ENCODE measurements around the gene LTBP2. TPM values are rescaled to one million over a fixed set of nuclear protein-coding genes. Genes with fewer than 3 reads are reported as not detected.

The LTBP2 gene
- total and polyA plus RNA-seq, 3 experiments from 2014 or later, result 0.24 to 0.83 (median 0.42) TPM

- Mint-ChIP-seq H3K9me3 (no peaks in the 10 kb centered on the region), H3K4me1 (no peaks in the 10 kb centered on the region), H3K27me3 (peaks cover 3 to 9% of the 10 kb centered on the region in 2 donors), H3K36me3 (peaks cover 0 to 1% (median 0%) of the 10 kb centered on the region in 3 donors), H3K4me3 (no peak overlapping the region), H3K27ac (no peak overlapping the region)
- Histone ChIP-seq H3K4me3 (ENCODE audit: low read length) (no peak overlapping the region), H3K27me3 (ENCODE audit: insufficient read depth, low read length, poor library complexity, severe bottlenecking) (no peaks in the 10 kb centered on the region), H3K9me3 (ENCODE audit: low read length) (no peaks in the 10 kb centered on the region), H3K36me3 (ENCODE audit: insufficient read depth, low read length) (no peaks in the 10 kb centered on the region), H3K4me1 (ENCODE audit: insufficient read depth, low read length) (no peaks in the 10 kb centered on the region), H3K27ac (ENCODE audit: low read depth, low read length) (no peak overlapping the region)
- no peak for DNase-seq
- POLR2A ChIA-PET, result no interaction called here
- CTCF ChIA-PET, result interaction anchor here (1.3 kb wide), 1 partner anchor 15 kb away, joined by 3 read pairs; no protein-coding TSS in a partner anchor
These were observed 18.6 kb downstream of the LTBP2 start for GRCh38 chr14:74593241-74593953.

GRCh38 chr14:74592476-74593201 lies 19.4 kb downstream of the LTBP2 start:
- Mint-ChIP-seq H3K27me3 (peaks cover 3 to 10% of the 10 kb centered on the region in 2 donors), H3K36me3 (peaks cover 0 to 1% (median 0%) of the 10 kb centered on the region in 3 donors), H3K4me3 (no peak overlapping the region), H3K4me1 (no peaks in the 10 kb centered on the region), H3K27ac (peak overlapping the region in 1 of 8 donors; percentile 68), H3K9me3 (no peaks in the 10 kb centered on the region)
- ChIA-PET POLR2A (no interaction called here), CTCF (no interaction called here)
- Histone ChIP-seq H3K36me3 (ENCODE audit: insufficient read depth, low read length) (no peaks in the 10 kb centered on the region), H3K27me3 (ENCODE audit: insufficient read depth, low read length, poor library complexity, severe bottlenecking) (no peaks in the 10 kb centered on the region), H3K9me3 (ENCODE audit: low read length) (no peaks in the 10 kb centered on the region), H3K4me1 (ENCODE audit: insufficient read depth, low read length) (no peaks in the 10 kb centered on the region), H3K27ac (ENCODE audit: low read depth, low read length) (no peak overlapping the region), H3K4me3 (ENCODE audit: low read length) (no peak overlapping the region)
- no peak for DNase-seq

DNA sequence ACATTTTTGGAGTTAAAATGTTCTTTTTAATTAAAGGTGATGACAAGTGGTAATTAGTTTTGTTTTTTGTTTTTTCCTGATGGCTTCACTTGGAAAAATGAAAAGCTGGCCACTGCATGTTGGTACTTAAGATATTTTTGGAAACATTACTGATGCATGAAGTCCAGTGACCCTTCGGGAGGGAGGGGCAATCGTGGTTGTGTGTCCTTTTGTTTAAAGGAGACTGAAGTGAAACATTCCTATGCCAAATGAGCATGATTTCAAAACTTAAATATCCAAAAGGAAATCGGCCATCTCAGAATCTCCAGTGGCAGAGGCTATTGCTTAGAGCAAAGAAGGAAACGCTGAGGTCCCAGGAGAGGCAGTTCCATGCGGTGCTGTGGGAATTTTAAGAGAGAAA lies 20.1 kb downstream of the LTBP2 start:
- POLR2A ChIA-PET, result no interaction called here
- no peaks in the 10 kb centered on the region for H3K9me3 ChIP-seq (ENCODE audit: low read length)
- Mint-ChIP-seq H3K27me3 (peaks cover 3 to 9% of the 10 kb centered on the region in 2 donors), H3K36me3 (peaks cover 0 to 1% (median 0%) of the 10 kb centered on the region in 3 donors), H3K9me3 (no peaks in the 10 kb centered on the region), H3K27ac (peak overlapping the region in 1 of 8 donors; percentile 32), H3K4me3 (no peak overlapping the region), H3K4me1 (no peaks in the 10 kb centered on the region)
- no peaks in the 10 kb centered on the region for H3K4me1 ChIP-seq (ENCODE audit: insufficient read depth, low read length)
- CTCF ChIA-PET, result no interaction called here
- H3K27me3 ChIP-seq (ENCODE audit: insufficient read depth, low read length, poor library complexity, severe bottlenecking), result no peaks in the 10 kb centered on the region
- H3K4me3 ChIP-seq (ENCODE audit: low read length), result no peak overlapping the region
- H3K27ac ChIP-seq (ENCODE audit: low read depth, low read length), result no peak overlapping the region
- H3K36me3 ChIP-seq (ENCODE audit: insufficient read depth, low read length), result no peaks in the 10 kb centered on the region
- no peak for DNase-seq

DNA sequence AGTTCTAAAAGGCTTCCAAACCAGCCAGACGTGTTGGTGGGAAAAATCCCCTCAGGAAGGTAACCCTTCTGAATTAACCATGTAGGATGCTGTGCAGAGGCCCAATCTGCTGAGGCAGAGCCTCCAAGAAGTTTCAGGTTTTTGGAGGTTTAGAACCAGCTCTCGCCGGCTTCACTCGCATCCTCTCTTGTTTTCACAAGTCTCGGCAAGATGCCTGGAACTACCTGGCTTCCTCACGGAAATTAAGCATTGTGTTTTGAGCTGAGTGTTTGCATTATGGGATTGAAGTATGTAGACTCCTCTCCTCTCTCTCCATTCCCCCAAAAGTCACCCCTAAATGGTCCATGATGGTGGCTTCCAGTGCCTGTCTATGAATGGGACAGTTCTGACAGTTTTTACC lies 20.6 kb downstream of the LTBP2 start:
- H3K27ac Mint-ChIP-seq, result no peak overlapping the region
- DNase-seq, result no peak
- no peak overlapping the region for H3K27ac ChIP-seq (ENCODE audit: low read depth, low read length)
- ChIA-PET CTCF (interaction anchor here (1.2 kb wide), 1 partner anchor 17 kb away, joined by 6 read pairs; no protein-coding TSS in a partner anchor), POLR2A (no interaction called here)
- peaks cover 0 to 1% (median 0%) of the 10 kb centered on the region in 3 donors for H3K36me3 Mint-ChIP-seq
- H3K4me3 ChIP-seq (ENCODE audit: low read length), result no peak overlapping the region
- H3K9me3 Mint-ChIP-seq, result no peaks in the 10 kb centered on the region
- H3K4me3 Mint-ChIP-seq, result no peak overlapping the region
- no peaks in the 10 kb centered on the region for H3K4me1 Mint-ChIP-seq
- H3K27me3 Mint-ChIP-seq, result peaks cover 0 to 8% of the 10 kb centered on the region in 2 donors
- H3K36me3 ChIP-seq (ENCODE audit: insufficient read depth, low read length), result no peaks in the 10 kb centered on the region
- no peaks in the 10 kb centered on the region for H3K9me3 ChIP-seq (ENCODE audit: low read length)
- H3K27me3 ChIP-seq (ENCODE audit: insufficient read depth, low read length, poor library complexity, severe bottlenecking), result no peaks in the 10 kb centered on the region
- no peaks in the 10 kb centered on the region for H3K4me1 ChIP-seq (ENCODE audit: insufficient read depth, low read length)

GRCh38 chr14:74589291-74589879 lies 22.7 kb downstream of the LTBP2 start:
- ChIA-PET POLR2A (no interaction called here), CTCF (no interaction called here)
- peaks cover 0 to 11% of the 10 kb centered on the region in 2 donors for H3K27me3 Mint-ChIP-seq
- Histone ChIP-seq H3K27ac (ENCODE audit: low read depth, low read length) (no peak overlapping the region), H3K4me3 (ENCODE audit: low read length) (no peak overlapping the region), H3K9me3 (ENCODE audit: low read length) (no peaks in the 10 kb centered on the region), H3K27me3 (ENCODE audit: insufficient read depth, low read length, poor library complexity, severe bottlenecking) (no peaks in the 10 kb centered on the region), H3K4me1 (ENCODE audit: insufficient read depth, low read length) (no peaks in the 10 kb centered on the region), H3K36me3 (ENCODE audit: insufficient read depth, low read length) (no peaks in the 10 kb centered on the region)
- no peak for DNase-seq
- no peaks in the 10 kb centered on the region for H3K4me1 Mint-ChIP-seq
- no peak overlapping the region for H3K4me3 Mint-ChIP-seq
- H3K27ac Mint-ChIP-seq, result no peak overlapping the region
- H3K36me3 Mint-ChIP-seq, result peaks cover 0 to 1% (median 0%) of the 10 kb centered on the region in 3 donors
- no peaks in the 10 kb centered on the region for H3K9me3 Mint-ChIP-seq

DNA sequence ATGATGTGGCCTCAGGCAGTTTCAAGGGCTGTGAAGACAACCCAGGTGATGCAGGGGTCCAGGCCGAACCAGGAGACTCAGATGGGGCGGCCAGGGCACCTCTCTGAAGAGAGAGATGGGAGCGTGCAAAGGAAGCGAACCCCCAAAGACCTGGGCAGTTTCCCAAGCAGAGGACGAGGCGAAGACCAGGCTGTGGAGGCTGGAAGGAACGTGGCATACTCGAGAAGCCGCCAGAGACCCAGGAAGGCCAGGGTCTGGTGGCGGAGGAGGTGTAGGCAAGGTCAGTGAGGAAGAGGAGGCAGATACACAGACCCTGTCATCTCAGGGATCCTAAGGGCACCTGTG lies 24.7 kb downstream of the LTBP2 start:
- ChIA-PET CTCF (interaction anchor here (1.6 kb wide), 1 partner anchor 21 kb away, joined by 4 read pairs; no protein-coding TSS in a partner anchor), POLR2A (no interaction called here)
- H3K9me3 Mint-ChIP-seq, result no peaks in the 10 kb centered on the region
- H3K4me1 ChIP-seq (ENCODE audit: insufficient read depth, low read length), result no peaks in the 10 kb centered on the region
- peaks cover 0 to 1% (median 0%) of the 10 kb centered on the region in 3 donors for H3K36me3 Mint-ChIP-seq
- H3K27ac ChIP-seq (ENCODE audit: low read depth, low read length), result no peak overlapping the region
- no peaks in the 10 kb centered on the region for H3K4me1 Mint-ChIP-seq
- H3K27me3 ChIP-seq (ENCODE audit: insufficient read depth, low read length, poor library complexity, severe bottlenecking), result no peaks in the 10 kb centered on the region
- DNase-seq, result no peak
- H3K36me3 ChIP-seq (ENCODE audit: insufficient read depth, low read length), result no peaks in the 10 kb centered on the region
- no peaks in the 10 kb centered on the region for H3K9me3 ChIP-seq (ENCODE audit: low read length)
- no peak overlapping the region for H3K4me3 ChIP-seq (ENCODE audit: low read length)
- H3K27ac Mint-ChIP-seq, result no peak overlapping the region
- H3K27me3 Mint-ChIP-seq, result peaks cover 0 to 11% of the 10 kb centered on the region in 2 donors
- H3K4me3 Mint-ChIP-seq, result no peak overlapping the region

DNA sequence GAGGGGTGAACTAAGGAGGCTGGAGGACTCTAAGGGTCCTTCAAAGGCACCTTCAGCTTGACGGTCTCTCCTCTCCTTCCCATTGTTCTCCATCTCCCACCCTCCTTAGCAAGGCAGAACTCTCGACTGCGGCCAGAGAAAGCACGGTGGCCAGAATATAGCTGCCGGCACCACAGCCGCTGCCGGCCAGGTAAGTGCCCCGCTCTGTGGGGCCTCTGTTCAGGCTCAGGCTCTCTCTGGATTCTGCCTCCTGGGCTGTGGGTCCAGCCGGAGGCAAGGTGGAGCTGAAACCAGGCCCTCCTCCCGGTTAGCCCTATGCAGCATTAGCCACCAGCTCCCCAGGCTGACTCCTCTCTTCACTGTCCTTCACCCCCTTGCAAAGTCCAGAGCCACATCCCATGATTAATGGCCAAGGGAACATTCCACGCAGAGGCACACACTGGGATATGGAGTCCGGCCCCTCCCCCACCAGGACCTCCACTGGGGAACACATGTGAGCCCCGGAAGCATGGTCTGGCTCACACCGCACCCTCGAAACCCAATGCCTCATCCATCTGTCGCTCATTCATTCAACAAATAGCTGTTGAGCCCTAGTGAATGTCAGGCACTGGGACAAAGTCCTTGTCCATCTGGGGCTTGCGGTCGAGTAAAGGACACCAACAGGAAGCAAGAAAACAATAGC lies 25.2 kb downstream of the LTBP2 start:
- no peak for DNase-seq
- Mint-ChIP-seq H3K4me1 (no peaks in the 10 kb centered on the region), H3K36me3 (peaks cover 0 to 1% (median 0%) of the 10 kb centered on the region in 3 donors)

More for the DNA sequence above, 25.2 kb downstream of the LTBP2 start:
- no peak overlapping the region for H3K27ac Mint-ChIP-seq
- H3K9me3 ChIP-seq (ENCODE audit: low read length), result no peaks in the 10 kb centered on the region
- no peaks in the 10 kb centered on the region for H3K36me3 ChIP-seq (ENCODE audit: insufficient read depth, low read length)
- no peak overlapping the region for H3K4me3 ChIP-seq (ENCODE audit: low read length)
- peaks cover 0 to 11% of the 10 kb centered on the region in 2 donors for H3K27me3 Mint-ChIP-seq
- POLR2A ChIA-PET, result no interaction called here
- no peak overlapping the region for H3K27ac ChIP-seq (ENCODE audit: low read depth, low read length)
- H3K4me3 Mint-ChIP-seq, result no peak overlapping the region
- CTCF ChIA-PET, result interaction anchor here (1.6 kb wide), 1 partner anchor 22 kb away, joined by 4 read pairs; no protein-coding TSS in a partner anchor
- H3K4me1 ChIP-seq (ENCODE audit: insufficient read depth, low read length), result no peaks in the 10 kb centered on the region
- H3K27me3 ChIP-seq (ENCODE audit: insufficient read depth, low read length, poor library complexity, severe bottlenecking), result no peaks in the 10 kb centered on the region
- H3K9me3 Mint-ChIP-seq, result no peaks in the 10 kb centered on the region

Data from CD8-positive, alpha-beta memory T cell (primary cell).